Measurements from ENCODE around the gene C1QA.

DNA sequence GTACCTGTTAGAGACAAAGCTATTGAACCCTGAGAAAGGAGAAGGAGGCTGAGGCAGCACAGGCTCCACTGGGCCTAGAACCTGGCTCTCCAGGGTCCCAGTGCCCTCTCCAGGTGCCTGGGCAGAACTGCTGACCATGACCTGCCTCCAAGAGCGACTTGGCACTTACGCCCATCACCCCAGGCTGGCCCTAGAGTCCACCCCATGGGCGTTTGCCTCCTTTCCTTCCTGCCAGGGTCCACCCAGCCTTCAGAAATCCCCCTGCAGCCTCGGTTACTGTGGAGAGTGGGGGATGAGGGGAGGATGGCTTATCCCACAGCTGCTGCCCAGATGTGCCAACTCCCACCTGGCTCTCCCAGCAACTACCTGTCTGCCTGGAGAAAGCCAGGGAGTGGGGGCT, 14.7 kb upstream of the C1QA start:
- TF ChIP-seq, protein P1, sequence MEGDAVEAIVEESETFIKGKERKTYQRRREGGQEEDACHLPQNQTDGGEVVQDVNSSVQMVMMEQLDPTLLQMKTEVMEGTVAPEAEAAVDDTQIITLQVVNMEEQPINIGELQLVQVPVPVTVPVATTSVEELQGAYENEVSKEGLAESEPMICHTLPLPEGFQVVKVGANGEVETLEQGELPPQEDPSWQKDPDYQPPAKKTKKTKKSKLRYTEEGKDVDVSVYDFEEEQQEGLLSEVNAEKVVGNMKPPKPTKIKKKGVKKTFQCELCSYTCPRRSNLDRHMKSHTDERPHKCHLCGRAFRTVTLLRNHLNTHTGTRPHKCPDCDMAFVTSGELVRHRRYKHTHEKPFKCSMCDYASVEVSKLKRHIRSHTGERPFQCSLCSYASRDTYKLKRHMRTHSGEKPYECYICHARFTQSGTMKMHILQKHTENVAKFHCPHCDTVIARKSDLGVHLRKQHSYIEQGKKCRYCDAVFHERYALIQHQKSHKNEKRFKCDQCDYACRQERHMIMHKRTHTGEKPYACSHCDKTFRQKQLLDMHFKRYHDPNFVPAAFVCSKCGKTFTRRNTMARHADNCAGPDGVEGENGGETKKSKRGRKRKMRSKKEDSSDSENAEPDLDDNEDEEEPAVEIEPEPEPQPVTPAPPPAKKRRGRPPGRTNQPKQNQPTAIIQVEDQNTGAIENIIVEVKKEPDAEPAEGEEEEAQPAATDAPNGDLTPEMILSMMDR (IDR thresholded peaks at IDR 0.05; ENCODE audit: low read depth, low read length): no peak
- no peak for TF ChIP-seq EZH2phosphoT487 (IDR thresholded peaks at IDR 0.05; ENCODE audit: low read depth)
